Smooth muscle cell (in vitro differentiated cells): ENCODE results near the gene SLC25A1. TPM values are rescaled to one million over a fixed set of nuclear protein-coding genes. Genes with fewer than 3 reads are reported as not detected.

Experiments used
- DNase-seq: peaks from one replicate; lab custom pipeline; 2025; ENCODE audit not compliant: unreplicated experiment; lab: John Stamatoyannopoulos, UW
- H2AFZ ChIP-seq: fragments of 200-600 bp; sonication (generic); 2 replicates; pipeline ENCODE4 v1.6.0; 2016; ENCODE audit warnings: antibody characterized with exemption, low read depth, mild to moderate bottlenecking
- H3F3A ChIP-seq: fragments of 200-600 bp; sonication (generic); 2 replicates; pipeline ENCODE4 v1.6.0; 2017; ENCODE audit warnings: antibody characterized with exemption, low read depth
- H3K27ac ChIP-seq: fragments of 200-600 bp; sonication (generic); 2 replicates; pipeline ENCODE4 v1.5.1; 2016; ENCODE audit warnings: low read depth, mild to moderate bottlenecking
- H3K27me3 ChIP-seq: fragments of 200-600 bp; sonication (generic); 2 replicates; pipeline ENCODE4 v1.6.1; 2016; ENCODE audit warnings: low read depth, mild to moderate bottlenecking
- H3K36me3 ChIP-seq: fragments of 200-600 bp; sonication (generic); 2 replicates; pipeline ENCODE4 v1.5.1; 2016; ENCODE audit warnings: low read depth
- H3K4me1 ChIP-seq: fragments of 200-600 bp; sonication (generic); 2 replicates; pipeline ENCODE4 v1.5.1; 2016; ENCODE audit warnings: low read depth
- H3K4me2 ChIP-seq: fragments of 200-600 bp; sonication (generic); 2 replicates; pipeline ENCODE4 v1.6.0; 2016; ENCODE audit warnings: mild to moderate bottlenecking
- H3K4me3 ChIP-seq: fragments of 200-600 bp; sonication (generic); 2 replicates; pipeline ENCODE4 v1.5.1; 2016; ENCODE audit warnings: mild to moderate bottlenecking
- H3K79me2 ChIP-seq: fragments of 200-600 bp; sonication (generic); 2 replicates; pipeline ENCODE4 v1.6.0; 2016; ENCODE audit warnings: low read depth, mild to moderate bottlenecking
- H3K9ac ChIP-seq: fragments of 200-600 bp; sonication (generic); 2 replicates; pipeline ENCODE4 v1.6.0; 2016; ENCODE audit warnings: low read depth
- H3K9me3 ChIP-seq: fragments of 200-600 bp; sonication (generic); replicated peaks from 2 replicates; pipeline ENCODE4 v1.5.1; 2016; ENCODE audit warnings: low read depth
- H4K20me1 ChIP-seq: fragments of 200-600 bp; sonication (generic); 2 replicates; pipeline ENCODE4 v1.6.0; 2016; ENCODE audit warnings: low read depth
- CTCF ChIP-seq: fragments of 200-600 bp; sonication (generic); IDR thresholded peaks from 2 replicates; pipeline ENCODE4 v1.5.1; 2017; ENCODE audit warnings: borderline replicate concordance, mild to moderate bottlenecking, antibody characterized with exemption; ENCODE audit not compliant: insufficient read depth, poor library complexity, severe bottlenecking
- WGBS: methylation state at CpG from one replicate; pipeline ENCODE4 v1.1.7; 2016; ENCODE audit warnings: low lambda C conversion rate; 5-methylcytosine and 5-hydroxymethylcytosine counted together
- polyA plus RNA-seq: library from polyadenylated mRNA; unstranded; fragments of >200 nt; fragmentation: Nextera tagmentation; extraction: Ambion mirVana; gene quantifications from 2 replicates; pipeline ENCODE4 v1.2.1, GENCODE V29; 2016
- total RNA-seq: library from RNA; depleted of rRNA; stranded (reverse); fragments of >200 nt; gene quantifications from 2 replicates; pipeline ENCODE4 v1.2.3, GENCODE V29; 2014

The SLC25A1 gene
- total and polyA plus RNA-seq, 2 experiments from 2014 or later = 56.5 to 204 TPM

- no peaks in the 10 kb centered on the region for H3K79me2 ChIP-seq
- no peak for DNase-seq
- WGBS = 94% methylated on average over 16 of the region's 16 CpGs
- no peaks in the 10 kb centered on the region for H3K27me3 ChIP-seq
- H3K36me3 ChIP-seq = no peaks in the 10 kb centered on the region
- H4K20me1 ChIP-seq = no peaks in the 10 kb centered on the region
- no peaks in the 10 kb centered on the region for H3K9me3 ChIP-seq
- H3F3A ChIP-seq = no peaks in the 10 kb centered on the region
- H2AFZ ChIP-seq = no peak overlapping the region
- H3K4me3 ChIP-seq = no peak overlapping the region
- no peak overlapping the region for H3K27ac ChIP-seq
- no peaks in the 10 kb centered on the region for H3K4me1 ChIP-seq
- no peak overlapping the region for H3K9ac ChIP-seq
- no peak overlapping the region for H3K4me2 ChIP-seq
- no peak for TF ChIP-seq CTCF
Observed at GRCh38 chr22:19194766-19195536, 16.4 kb upstream of the SLC25A1 start.

- no peaks in the 10 kb centered on the region for H3K36me3 ChIP-seq
- no peaks in the 10 kb centered on the region for H3K79me2 ChIP-seq
- H3K4me1 ChIP-seq = no peaks in the 10 kb centered on the region
- no peak overlapping the region for H3K27ac ChIP-seq
- H3K9me3 ChIP-seq = no peaks in the 10 kb centered on the region
- no peak overlapping the region for H3K9ac ChIP-seq
- TF ChIP-seq CTCF = no peak
- no peak overlapping the region for H3K4me3 ChIP-seq
- no peak overlapping the region for H2AFZ ChIP-seq
- WGBS = 95% methylated on average over 6 of the region's 6 CpGs
- H3K27me3 ChIP-seq = no peaks in the 10 kb centered on the region
- no peaks in the 10 kb centered on the region for H4K20me1 ChIP-seq
- no peak overlapping the region for H3K4me2 ChIP-seq
- H3F3A ChIP-seq = no peaks in the 10 kb centered on the region
- DNase-seq = no peak
Observed at GRCh38 chr22:19193879-19194278, 15.3 kb upstream of the SLC25A1 start.

- no peak for DNase-seq
Observed at GRCh38 chr22:19187716-19188563, 9.4 kb upstream of the SLC25A1 start.

More at GRCh38 chr22:19187716-19188563, 9.4 kb upstream of the SLC25A1 start:
- no peak overlapping the region for H3K27ac ChIP-seq
- H3K79me2 ChIP-seq = no peaks in the 10 kb centered on the region
- H3F3A ChIP-seq = no peaks in the 10 kb centered on the region
- no peaks in the 10 kb centered on the region for H3K9me3 ChIP-seq
- 92% methylated on average over 6 of the region's 6 CpGs for WGBS
- H4K20me1 ChIP-seq = no peaks in the 10 kb centered on the region
- no peaks in the 10 kb centered on the region for H3K36me3 ChIP-seq
- no peaks in the 10 kb centered on the region for H3K4me1 ChIP-seq
- no peak overlapping the region for H3K4me3 ChIP-seq
- no peak overlapping the region for H3K4me2 ChIP-seq
- H3K9ac ChIP-seq = no peak overlapping the region
- no peak overlapping the region for H2AFZ ChIP-seq
- no peaks in the 10 kb centered on the region for H3K27me3 ChIP-seq
- TF ChIP-seq CTCF = no peak
